ENCODE measurements around the gene INCENP. TPM values are rescaled to one million over a fixed set of nuclear protein-coding genes. Genes with fewer than 3 reads are reported as not detected.
"Not testable (repeated sequence)": the region's sequence is repeated elsewhere in the genome, so short reads cannot be mapped to it uniquely, and the experiment has no call there.

INCENP gene
- 10 to 100 TPM; 29.2 to 38.6 (median 31.3) TPM for polyA plus RNA-seq (ENCODE audit: insufficient read depth in 1 of 5, insufficient read length in 5 of 5, low replicate concordance in 1 of 5)
- long read RNA-seq, donor 1, result 0 reads
- long read RNA-seq, donor 2, result 0 reads
- long read RNA-seq, donor 3, partial matches to known transcripts, result 7 of 7 reads
- long read RNA-seq, donor 3, other reads (novel, unspliced or antisense), result 0 of 7 reads
- long read RNA-seq, donor 4, result 0 reads
- long read RNA-seq, donor 5, result 0 reads
- long read RNA-seq, donor 6, result 0 reads
- long read RNA-seq, donor 7, partial matches to known transcripts, result 0 of 1 reads
- long read RNA-seq, donor 7, other reads (novel, unspliced or antisense), result 0 of 1 reads
- long read RNA-seq, donor 8, result 0 reads

DNA sequence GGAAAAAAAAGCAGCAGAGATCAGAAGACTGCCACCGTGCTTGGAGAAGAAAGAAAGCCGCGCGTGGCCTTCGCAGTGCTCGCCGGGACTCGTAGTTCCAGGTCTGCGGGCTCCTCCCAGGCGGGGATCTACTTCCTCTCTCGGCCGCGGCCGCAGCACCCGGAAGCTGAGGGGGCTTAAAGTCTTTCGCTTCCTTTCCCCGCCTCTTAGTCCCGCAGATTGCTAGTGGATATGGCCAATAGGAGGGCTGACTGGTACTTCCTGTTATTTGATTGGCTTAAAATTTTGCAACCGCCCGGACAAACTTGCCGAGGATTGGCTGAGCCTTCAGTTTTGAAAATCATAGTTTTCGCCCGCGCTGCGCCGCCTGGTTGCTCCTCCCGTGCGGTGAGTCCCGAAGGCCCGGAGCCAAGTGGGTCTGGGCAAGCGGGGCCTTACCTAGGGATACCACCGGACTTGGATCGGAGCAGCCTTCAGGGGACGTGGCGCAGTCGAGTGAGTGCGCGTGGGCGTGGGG lies at the start of gene INCENP:
Gene INCENP, plus strand, starts transcription at position 343 of the 517 bp plus-strand sequence. CDS start 4,151 bp downstream, outside the sequence.
- peak; percentile 95 to 99 for DNase-seq

DNA sequence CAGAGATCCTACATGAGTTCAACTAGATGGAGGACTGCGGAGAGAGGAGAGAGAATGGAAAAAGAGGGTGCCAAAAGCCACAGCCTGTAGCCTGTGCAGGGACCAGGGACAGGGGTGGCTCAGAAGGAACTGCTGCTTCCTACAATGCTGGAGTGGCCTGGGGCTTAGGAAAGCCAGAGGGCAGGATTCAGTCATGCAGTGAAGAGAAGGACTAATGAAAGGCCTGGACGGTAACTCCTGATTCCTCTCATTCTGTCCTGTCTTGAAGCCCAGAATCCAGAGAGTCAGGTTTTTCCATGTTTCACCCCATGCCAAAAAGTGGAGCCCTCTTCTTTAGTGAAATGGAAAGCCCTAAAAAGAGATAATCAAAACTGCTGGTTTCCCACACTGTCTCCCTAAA lies 48.4 kb upstream of the INCENP start:
- no peak for DNase-seq

DNA sequence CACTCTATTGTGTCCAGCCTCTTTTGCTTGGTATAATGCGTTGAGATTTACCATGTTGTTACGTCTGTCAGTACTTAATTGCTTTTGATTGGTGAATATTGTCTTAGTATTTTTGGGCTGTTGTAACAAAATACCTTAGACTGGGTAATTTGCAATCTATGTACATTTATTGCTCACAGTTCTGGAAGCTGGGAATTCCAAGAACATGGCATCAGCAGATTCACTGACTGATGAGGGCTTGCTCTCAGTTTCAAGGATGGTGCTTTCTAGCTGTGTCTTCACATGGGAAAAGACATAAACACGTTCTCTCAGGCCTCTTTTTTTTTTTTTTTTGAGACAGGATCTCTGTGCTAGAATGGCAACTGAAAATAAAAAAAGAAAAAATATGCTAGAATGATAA lies 46.7 kb upstream of the INCENP start:
- no peak for DNase-seq

DNA sequence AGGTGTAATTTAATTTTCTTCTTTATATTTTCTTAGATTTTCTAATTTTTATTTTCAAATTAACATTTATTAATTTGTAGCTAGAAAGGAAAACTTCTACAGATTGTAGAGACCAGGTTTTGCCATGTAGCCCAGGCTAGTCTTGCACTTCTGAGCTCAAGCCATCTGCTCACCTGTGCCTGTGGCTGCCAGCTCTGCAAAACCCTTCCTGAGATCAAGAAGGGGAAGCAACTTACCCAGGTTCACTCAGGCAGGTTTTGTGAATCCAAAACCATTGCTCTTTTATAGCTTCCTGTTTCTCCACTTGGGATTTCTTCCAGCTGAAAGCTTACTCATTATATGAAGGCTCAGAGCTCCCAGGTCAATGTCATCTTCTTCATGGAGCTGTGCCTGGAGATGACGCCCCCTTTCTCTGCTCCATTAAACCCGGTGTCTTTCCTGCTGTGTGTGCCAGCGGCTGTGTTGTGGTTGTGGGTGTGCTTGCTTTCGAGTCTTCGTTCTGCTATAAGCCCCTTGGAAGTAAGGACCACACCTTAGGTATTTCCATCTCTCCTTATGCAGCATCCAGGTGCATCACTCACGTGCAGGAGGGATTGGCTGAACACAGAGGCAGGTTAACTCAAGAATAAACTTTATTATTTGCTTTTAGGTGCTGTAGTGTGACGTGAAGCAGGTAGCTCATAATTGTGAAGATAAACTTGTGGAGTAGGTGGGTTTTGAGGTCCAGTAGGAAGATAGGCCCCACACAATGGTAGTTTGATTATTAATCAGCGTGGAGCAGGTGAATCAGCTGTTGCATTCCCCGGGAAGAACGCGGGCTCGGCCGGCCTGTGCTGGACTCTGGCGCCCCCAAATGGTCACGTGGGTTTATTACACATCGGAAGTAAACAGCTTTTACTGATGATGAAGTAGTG lies 42.2 kb upstream of the INCENP start:
- peak; percentile 38 to 52 for DNase-seq

DNA sequence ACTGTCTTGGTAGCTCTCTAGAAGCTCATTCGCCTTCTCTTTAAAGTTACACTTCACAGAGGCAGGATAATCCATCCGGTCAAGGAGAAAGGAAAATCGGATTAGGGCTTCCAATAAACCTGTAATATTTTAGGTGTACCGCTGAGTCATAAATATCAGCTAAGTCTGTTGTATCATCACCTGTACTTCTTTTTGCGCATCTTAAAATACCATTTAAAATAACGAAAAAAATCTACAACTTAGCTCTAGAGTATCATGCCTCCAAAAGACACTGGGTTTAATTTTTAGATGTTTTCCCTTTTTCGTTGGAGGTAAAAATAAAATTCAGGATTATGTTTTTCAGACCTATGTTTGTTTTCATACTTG lies 41.5 kb upstream of the INCENP start:
- DNase-seq, result no peak

DNA sequence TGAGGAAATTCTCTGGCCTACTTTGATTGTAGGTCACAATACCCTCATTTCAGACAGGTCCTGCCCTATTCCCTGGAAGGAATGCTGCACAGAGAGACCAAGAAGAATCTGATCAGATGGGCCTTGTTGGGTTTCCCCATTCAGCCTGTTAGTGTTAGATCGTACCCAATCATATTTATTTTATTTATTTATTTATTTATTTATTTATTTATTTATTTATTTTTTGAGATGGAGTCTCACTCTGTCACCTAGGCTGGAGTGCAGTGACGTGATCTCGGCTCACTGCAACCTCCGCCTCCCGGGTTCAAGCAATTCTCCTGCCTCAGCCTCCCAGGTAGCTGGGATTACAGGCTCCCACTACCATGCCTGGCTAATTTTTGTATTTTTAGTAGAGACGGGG lies 39.0 kb upstream of the INCENP start:
- DNase-seq, result not testable (repeated sequence)

DNA sequence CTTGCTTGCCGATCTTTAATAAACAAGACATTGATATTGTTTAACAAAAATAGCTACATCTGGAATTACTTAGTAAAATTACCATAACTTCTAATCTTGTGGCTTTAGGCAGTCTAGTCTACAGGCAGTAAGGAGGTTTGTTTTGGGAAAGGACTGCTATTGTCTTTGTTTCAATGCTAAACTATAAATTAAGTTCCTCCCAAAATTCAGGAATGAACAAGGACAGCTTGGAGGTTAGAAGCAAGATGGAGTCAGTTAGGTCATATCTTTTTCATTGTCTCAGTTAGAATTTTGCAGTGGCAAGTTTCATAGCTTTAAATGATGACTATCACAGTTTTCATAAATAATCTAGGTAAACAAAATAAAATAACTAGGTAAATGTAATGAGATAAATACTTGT lies 36.1 kb upstream of the INCENP start:
- no peak for DNase-seq

DNA sequence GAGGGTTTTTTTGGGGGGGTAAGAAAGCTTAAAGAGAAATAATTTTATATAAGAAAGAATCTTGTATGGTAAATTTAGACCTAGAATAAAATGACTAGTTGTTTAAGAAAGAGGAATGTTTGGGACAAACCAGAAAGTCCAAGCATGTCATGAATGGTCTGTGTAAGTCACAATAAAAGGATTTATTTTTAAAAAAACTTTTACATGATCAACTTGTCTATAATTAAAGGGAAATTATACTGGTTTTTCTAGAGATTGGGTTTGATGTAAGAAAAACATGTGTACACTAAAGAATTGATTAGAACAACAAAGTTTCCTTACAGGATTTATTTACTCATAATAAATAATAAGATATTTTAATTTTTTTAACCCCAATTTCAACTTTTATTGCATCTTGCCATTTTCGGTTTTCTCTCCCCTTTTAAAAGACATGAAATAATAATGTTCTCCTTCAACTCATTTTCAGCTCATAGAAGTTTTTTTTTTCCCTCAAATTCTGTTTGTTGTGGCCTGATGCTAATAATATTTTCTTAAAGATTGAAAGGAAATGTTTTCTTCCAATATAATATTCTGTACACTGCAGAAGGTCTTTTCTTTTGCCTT lies 35.4 kb upstream of the INCENP start:
- DNase-seq, result no peak

DNA sequence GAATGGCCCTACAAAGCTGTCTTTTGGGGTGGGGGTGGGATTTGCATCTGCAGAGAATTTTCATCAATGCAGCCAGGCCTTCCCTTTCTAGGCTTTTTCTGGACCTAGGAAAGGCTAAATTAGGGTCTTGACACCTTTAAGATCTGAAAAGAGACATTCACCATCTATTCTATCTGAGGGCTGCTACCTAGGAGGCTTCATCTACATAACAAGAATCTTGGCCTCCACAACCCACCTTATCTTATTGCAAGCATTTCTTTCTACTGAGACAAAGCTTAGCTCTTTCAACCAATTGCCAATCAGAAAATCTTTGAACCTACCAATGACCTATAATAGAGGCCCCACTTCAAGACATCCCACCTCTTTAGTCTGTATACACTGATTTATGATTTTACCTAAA lies 20.7 kb upstream of the INCENP start:
- no peak for DNase-seq

DNA sequence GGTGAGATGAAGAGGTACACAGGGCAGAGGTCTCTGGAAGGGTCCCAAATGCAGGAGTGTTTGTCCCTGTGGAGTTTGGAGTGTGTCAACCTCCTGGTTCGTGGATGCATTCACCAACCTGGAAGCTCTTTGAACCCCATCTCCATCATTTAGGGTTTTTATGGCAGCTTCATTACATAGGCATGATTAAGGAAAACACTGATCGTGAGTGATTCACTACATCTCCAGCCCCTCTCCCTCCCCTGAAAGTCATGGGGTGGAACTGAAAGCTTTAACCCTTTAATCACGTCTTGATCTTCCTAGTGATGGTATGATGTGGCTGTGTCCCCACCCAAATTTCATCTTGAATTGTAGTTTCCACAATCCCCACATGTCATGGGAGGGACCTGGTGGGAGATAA lies 19.8 kb upstream of the INCENP start:
- DNase-seq, result no peak

DNA sequence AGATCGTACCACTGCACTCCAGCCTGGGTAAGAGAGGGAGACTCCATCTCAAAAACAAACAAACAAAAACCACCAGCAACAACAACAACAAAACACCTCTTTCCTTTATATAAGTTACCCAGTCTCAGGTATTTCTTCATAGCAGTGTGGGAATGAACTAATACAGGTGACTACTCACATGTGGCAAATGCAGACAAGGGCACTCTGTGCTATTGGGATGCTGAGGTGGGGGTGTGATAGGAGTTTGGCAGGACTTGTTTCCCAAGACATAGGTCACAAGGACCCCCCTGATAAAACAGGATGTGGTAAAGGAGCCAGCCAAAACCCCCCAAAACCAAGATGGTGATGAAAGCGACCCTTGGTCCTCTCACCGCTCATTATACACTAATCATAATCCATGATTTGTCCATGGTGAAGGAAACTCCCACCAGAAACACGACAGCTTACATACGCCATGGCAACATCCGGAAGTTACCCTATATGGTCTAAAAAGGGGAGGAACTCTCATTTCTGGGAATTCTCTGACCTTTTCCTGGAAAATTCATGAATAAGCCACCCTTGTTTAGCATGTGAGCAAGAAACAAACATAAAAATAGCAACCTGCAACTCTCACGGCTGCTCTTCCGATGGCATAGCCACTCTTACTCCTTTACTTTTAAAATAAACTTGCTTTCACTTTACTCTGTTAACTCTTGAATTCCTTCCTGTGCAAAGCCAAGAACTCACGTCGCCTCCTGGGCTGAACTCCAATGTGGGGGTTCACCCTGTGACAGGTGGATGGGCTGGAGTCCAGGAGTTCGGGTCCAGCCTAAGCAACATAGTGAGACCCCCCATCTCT lies 18.8 kb upstream of the INCENP start:
- DNase-seq, result peak; percentile 49 to 50

DNA sequence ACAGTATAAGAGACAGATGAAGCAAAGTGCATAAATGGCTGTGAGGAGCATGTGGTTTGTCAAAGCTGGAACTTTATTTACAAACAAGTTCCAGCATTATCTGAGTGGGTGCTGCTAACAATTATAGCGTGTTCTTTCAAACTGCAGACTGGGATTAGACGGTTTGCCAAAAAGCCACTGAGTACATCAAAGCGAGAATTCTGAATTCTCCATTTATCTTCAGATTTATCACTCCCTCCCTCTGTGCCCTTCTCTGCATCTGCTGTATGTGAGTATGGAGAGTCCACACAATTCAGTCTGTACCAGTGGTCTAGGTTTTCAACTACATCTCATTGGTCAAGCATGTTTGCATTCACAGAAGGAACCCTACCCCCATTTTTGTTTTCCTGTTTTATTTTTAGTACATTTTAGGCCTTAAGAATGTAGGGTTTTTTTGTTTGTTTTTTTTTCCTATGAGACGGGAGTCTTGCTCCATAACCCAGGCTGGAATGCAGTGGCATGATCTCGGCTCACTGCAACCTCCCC lies 18.1 kb upstream of the INCENP start:
- peak; percentile 54 to 69 for DNase-seq

DNA sequence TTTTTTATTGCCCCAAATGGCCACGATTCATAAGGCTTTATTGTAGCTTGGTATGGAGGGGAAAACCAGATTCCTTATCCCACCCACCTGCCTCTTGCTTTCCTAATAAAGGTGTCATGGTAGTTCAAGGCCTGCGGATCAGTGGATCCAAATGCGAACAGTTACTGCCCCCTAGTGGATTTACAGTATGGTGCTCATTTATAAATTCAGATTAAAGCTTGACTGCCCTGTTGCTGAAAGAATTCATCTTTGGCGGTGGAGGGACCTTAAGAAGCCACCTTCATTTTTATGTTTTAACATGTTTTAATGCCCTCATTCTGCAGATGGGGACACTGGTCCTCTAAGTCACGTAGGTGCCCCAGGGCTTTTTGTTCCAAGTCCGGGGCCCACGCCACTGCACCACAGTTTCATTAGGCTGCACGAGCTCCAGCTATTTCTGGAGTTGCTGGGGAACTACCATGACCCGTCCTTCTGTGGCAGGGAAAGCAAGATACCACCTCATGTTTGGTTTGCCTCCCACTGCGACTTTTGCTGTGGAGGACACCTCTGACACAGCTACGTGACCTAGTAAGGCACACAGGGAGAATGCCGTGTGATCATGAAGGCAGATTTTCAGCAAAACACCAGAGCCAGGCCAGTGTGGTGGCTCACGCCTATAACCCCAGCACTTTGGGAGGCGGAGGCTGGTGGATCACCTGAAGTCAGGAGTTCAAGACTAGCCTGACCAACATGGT lies 15.6 kb upstream of the INCENP start:
- peak; percentile 48 to 50 for DNase-seq

DNA sequence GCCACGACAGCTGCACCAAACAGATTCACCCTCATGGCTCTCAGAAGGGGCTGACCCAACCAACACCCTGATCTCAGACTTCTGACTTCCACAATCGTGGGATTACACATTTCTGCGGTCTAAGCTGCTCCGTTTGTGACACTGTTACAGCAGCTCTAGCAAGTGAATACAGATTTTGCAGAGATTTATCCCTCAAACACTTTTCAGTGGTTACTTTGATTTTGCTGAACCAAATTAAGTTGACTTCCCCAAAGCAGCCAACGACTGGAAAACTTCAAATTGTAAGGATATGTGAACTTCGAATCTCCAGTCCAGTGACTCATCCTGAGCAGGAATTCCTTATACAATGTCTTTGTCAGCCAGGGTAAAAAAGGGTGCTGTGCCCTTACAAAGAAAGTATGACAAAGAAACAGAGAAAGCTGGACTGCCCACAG lies 14.8 kb upstream of the INCENP start:
- no peak for DNase-seq

DNA sequence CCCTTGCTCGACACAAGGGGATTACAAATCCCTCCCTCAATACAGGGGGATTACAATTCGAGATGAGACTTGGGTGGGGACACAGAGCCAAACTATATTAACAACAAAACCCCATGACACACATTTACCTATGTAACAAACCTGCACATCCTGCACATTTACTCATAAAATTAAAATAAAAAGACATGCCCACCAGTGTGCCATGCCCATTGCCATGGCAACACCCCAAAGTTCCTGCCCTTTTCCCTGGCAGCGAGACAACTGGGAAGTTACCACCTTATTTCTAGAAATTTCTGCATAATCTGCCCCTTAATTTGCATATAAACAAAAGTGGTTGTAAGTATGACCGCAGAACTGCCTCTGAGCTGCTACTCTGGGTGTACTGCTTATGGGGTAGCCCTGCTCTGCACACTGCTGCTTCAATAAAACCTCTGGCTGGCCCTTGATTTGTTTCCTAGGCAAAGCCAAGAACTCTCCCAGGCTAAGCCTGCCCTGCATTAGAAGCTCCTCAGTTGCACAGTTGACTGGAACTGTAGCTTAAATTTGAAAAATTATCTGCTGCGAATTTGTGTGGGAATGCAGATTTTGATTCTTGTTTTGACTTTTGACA lies 8.6 kb upstream of the INCENP start:
- no peak for DNase-seq

DNA sequence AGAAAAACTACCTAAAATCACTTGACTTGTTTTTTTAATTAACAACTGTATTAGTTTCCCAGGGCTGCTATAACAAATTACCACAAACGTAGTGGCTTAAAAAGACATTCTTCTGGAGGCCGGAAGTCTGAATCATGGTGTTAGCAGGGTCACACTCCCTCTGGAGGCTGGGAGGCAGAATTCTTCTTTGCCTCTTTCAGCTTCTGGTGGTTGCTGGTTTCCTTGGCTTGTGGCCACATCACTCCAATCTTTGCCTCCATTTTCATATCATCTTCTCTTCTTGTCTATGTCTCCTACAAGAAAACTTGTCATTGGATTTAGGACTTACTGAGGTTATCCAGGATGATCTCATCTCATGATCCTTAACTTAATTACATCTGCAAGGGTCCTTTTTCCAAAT lies 7.4 kb upstream of the INCENP start:
- DNase-seq, result no peak

DNA sequence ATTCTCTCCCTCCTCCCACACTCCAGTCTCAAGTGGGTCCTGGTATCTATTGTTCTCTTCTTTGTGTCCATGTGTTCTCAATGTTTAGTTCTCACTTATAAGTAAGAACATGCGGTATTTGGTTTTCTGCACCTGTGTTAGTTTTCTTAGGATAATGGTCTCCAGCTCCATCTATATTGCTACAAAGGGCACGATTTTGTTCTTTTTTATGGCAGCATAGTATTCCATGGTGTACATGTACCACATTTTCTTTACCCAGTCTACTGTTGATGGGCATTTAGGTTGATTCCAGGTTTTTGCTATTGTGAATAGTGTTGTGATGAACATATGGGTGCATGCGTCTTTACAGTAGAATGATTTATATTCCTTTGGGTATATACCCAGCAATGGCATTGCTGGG lies 4.2 kb upstream of the INCENP start:
- no peak for DNase-seq

DNA sequence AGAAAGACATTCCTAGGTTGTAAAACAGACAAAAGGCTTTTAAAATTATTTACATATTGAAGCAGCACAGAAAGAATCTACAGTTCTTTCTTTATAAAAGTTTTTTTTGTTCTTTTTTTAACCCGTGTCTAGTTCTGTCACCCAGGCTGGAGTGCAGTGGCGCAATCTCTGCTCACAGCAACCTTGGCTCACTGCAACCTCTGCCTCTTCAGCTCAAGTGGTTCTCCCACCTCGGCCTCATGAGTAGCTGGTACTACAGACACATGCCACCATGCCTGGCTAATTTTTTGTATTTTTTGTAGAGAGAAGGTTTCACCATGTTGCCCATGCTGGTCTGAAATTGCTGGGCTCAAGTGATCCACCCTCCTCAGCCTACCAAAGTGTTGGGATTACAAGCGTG lies 3.8 kb upstream of the INCENP start:
- DNase-seq, result peak; percentile 46 to 53

DNA sequence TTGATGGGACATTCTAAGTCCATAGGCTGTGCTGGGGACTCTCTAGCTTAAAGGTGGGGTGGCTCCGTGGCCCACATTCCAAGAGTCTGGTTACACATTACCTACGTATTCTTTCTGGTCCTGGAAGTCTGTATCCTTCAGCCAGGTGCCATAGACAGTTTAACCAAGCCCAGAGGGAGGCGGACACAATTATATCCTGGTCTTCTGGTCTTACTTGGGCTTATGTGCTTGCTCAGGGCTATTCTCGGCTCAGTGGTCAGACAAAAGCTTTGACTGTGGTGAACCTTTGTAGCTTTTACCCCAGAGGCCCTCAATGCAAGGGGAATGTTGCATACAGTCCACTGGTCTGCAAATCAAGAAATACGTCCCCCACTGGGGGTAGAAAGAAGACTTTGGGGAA lies 3.4 kb upstream of the INCENP start:
- peak in 1 of 2 donors; percentile 27 for DNase-seq

DNA sequence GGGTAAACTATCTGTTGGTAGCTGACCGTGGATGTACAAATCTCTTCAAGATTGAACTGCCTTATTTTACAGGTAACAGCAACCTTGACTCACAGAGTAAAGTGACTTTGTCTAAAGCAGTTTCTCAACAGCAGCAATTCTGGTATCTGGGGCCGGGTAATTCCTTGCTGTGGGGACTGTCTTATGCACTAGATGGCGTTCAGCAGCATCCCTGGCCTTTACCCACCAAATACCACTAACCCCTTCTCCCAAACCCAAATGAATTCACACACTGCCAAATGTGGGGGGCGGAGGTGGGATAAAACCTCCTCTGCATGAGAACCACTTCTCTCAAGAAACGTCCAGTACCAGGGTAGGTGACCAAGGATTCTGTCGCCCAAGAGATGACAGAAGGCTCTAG lies 1.7 kb upstream of the INCENP start:
- no peak for DNase-seq
